Panc1 (cell line): ENCODE results near the gene IQCH. TPM values are rescaled to one million over a fixed set of nuclear protein-coding genes. Genes with fewer than 3 reads are reported as not detected.

Source experiments
- ATAC-seq: fragments of 200-7000 bp; cut with Tn5 transposase; 2 replicates; pipeline ENCODE4 v1.9.1; 2020; ENCODE audit warnings: mild to moderate bottlenecking, moderate library complexity
- BruUV-seq: library from RNA; stranded (reverse); fragments of 400-500 nt; replicated peaks from 2 replicates; lab custom pipeline; 2021; lab: Mats Ljungman, UMichigan
- CTCF ChIA-PET: fragments of 300-600 bp; sonication (Branson Sonifier 250); formaldehyde crosslinking; loops from one replicate; lab custom pipeline; 2022; ENCODE audit warnings: antibody characterized with exemption; lab: Charles Lee
- POLR2A ChIA-PET: fragments of 300-600 bp; sonication (Branson Sonifier 250); formaldehyde crosslinking; loops from one replicate; lab custom pipeline; 2022; ENCODE audit warnings: antibody characterized with exemption; lab: Charles Lee
- DNase-seq: peaks from one replicate; pipeline ENCODE4 v3.0.0-alpha.2; 2010; ENCODE audit warnings: low read depth, low spot score
- H3K27ac ChIP-seq: 2 replicates; pipeline ENCODE4 v1.5.1; 2011; ENCODE audit warnings: mild to moderate bottlenecking, low read length, inconsistent platforms
- H3K27me3 ChIP-seq: fragments of 200-500 bp; sonication (Bioruptor generic); 2 replicates; pipeline ENCODE4 v1.6.0; 2014; ENCODE audit warnings: low read length, inconsistent platforms; ENCODE audit not compliant: control insufficient read depth, insufficient read depth
- H3K36me3 ChIP-seq: fragments of 200-500 bp; sonication (Bioruptor generic); 2 replicates; pipeline ENCODE4 v1.5.1; 2014; ENCODE audit warnings: inconsistent platforms, mild to moderate bottlenecking, low read length, moderate library complexity; ENCODE audit not compliant: control insufficient read depth, insufficient read depth
- H3K4me1 ChIP-seq: 2 replicates; pipeline ENCODE4 v1.5.1; 2011; ENCODE audit warnings: inconsistent platforms, mild to moderate bottlenecking, low read length, moderate library complexity; ENCODE audit not compliant: control insufficient read depth, insufficient read depth
- H3K4me3 ChIP-seq, 2 experiments: 2 replicates each; pipeline ENCODE4 v1.5.1; 2011 to 2012; ENCODE audit warnings: low read depth in 2 of 2, low read length in 2 of 2, mild to moderate bottlenecking in 2 of 2, inconsistent platforms in 1 of 2, moderate library complexity in 1 of 2
- H3K9me3 ChIP-seq: fragments of 200-500 bp; sonication (Bioruptor generic); 2 replicates; pipeline ENCODE4 v1.5.1; 2014; ENCODE audit warnings: low read depth, mild to moderate bottlenecking, inconsistent platforms, low read length, moderate library complexity; ENCODE audit not compliant: control insufficient read depth, insufficient read depth
- POLR2AphosphoS5 ChIP-seq: IDR thresholded peaks from 2 replicates; pipeline ENCODE4 v1.6.1; 2012; ENCODE audit warnings: mild to moderate bottlenecking, low read depth, low read length, moderate library complexity
- SIN3A ChIP-seq: IDR thresholded peaks from 2 replicates; pipeline ENCODE4 v1.6.1; 2012; ENCODE audit warnings: low read depth, mild to moderate bottlenecking, low read length, moderate library complexity, borderline replicate concordance; ENCODE audit not compliant: insufficient read depth
- TCF7L2 ChIP-seq: IDR thresholded peaks from 2 replicates; pipeline ENCODE4 v1.6.1; 2011; ENCODE audit warnings: mild to moderate bottlenecking, low read depth, low read length, inconsistent platforms
- in situ Hi-C: cut with HindIII; loops from 2 replicates; pipeline ENCODE4 v1.10.0; 2016; ENCODE audit warnings: low sequenced_read_pairs, low pct_unique_long_range_greater_than_20kb
- intact Hi-C: fragments of 100-400 bp; cut with micrococcal nuclease; formaldehyde crosslinking; loops from one replicate; pipeline ENCODE4 v1.10.0; 2022; ENCODE audit not compliant: unreplicated experiment
- total RNA-seq: library from RNA; stranded (reverse); gene quantifications from one replicate; pipeline ENCODE4 v1.2.1, GENCODE V29; 2021; ENCODE audit not compliant: unreplicated experiment
- TF ChIP-seq, protein P1 (sequence below), 2 experiments: IDR thresholded peaks; 2 replicates each; pipeline ENCODE4 v1.6.1; 2011 to 2012; ENCODE audit warnings: low read depth in 2 of 2, control low read depth in 1 of 2, low read length in 1 of 2, mild to moderate bottlenecking in 1 of 2, moderate library complexity in 1 of 2; ENCODE audit not compliant: insufficient read depth in 1 of 2
- TF ChIP-seq, protein P2 (sequence below): fragments of 450-650 bp; IDR thresholded peaks from 2 replicates; pipeline ENCODE4 v1.5.1; 2017; ENCODE audit warnings: mild to moderate bottlenecking

IQCH gene
- total RNA-seq, 1 experiment from 2014 or later = 3.9 TPM

DNA sequence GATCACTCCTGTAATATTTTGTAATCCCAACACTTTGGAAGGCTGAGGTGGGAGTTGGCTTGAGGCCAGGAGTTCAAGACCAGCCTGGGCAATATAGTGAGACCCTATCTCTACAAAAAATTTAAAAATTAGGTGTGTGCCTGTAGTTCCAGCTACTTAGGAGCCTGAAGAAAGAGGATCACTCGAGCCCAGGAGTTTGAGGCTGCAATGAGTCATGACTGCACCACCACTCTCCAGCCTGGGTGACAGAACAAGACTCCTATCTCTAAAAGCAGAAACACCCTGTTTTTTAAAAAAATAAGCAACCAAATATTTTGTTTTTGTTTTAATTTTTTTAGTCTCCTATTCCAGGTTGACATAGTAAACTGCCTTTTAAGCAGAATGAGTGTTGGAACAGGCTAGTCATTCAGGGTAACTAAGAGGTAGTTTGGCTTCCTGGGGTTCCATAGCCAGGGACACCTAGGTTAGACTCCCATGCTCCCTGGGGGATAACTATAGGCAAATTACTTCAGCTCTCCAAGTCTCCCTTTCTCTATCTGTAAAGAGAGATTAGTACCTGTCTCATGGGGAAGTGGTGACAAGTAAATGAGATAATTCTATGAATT, 151.8 kb downstream of the IQCH start:
- intact Hi-C loops = no loop called here
- ChIA-PET CTCF (no interaction called here), POLR2A (no interaction called here)
- BruUV-seq = no TSS peak
- H3K27ac ChIP-seq = no peak overlapping the region
- ATAC-seq (no peak), DNase-seq (no peak)
- H3K27me3 ChIP-seq = no peaks in the 10 kb centered on the region; the same call in 1 of the 2 replicates
- in situ Hi-C loops = no loop called here
- H3K9me3 ChIP-seq = no peaks in the 10 kb centered on the region
- no peak overlapping the region for H3K4me3 ChIP-seq
- no peak for TF ChIP-seq TCF7L2
- TF ChIP-seq, protein P1, sequence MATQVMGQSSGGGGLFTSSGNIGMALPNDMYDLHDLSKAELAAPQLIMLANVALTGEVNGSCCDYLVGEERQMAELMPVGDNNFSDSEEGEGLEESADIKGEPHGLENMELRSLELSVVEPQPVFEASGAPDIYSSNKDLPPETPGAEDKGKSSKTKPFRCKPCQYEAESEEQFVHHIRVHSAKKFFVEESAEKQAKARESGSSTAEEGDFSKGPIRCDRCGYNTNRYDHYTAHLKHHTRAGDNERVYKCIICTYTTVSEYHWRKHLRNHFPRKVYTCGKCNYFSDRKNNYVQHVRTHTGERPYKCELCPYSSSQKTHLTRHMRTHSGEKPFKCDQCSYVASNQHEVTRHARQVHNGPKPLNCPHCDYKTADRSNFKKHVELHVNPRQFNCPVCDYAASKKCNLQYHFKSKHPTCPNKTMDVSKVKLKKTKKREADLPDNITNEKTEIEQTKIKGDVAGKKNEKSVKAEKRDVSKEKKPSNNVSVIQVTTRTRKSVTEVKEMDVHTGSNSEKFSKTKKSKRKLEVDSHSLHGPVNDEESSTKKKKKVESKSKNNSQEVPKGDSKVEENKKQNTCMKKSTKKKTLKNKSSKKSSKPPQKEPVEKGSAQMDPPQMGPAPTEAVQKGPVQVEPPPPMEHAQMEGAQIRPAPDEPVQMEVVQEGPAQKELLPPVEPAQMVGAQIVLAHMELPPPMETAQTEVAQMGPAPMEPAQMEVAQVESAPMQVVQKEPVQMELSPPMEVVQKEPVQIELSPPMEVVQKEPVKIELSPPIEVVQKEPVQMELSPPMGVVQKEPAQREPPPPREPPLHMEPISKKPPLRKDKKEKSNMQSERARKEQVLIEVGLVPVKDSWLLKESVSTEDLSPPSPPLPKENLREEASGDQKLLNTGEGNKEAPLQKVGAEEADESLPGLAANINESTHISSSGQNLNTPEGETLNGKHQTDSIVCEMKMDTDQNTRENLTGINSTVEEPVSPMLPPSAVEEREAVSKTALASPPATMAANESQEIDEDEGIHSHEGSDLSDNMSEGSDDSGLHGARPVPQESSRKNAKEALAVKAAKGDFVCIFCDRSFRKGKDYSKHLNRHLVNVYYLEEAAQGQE (IDR thresholded peaks at IDR 0.05; ENCODE audit: insufficient read depth in 1 of 2, low read depth in 2 of 2, low read length in 1 of 2) = no peak
- no peak for TF ChIP-seq POLR2AphosphoS5
- TF ChIP-seq SIN3A = no peak
- TF ChIP-seq, protein P2, sequence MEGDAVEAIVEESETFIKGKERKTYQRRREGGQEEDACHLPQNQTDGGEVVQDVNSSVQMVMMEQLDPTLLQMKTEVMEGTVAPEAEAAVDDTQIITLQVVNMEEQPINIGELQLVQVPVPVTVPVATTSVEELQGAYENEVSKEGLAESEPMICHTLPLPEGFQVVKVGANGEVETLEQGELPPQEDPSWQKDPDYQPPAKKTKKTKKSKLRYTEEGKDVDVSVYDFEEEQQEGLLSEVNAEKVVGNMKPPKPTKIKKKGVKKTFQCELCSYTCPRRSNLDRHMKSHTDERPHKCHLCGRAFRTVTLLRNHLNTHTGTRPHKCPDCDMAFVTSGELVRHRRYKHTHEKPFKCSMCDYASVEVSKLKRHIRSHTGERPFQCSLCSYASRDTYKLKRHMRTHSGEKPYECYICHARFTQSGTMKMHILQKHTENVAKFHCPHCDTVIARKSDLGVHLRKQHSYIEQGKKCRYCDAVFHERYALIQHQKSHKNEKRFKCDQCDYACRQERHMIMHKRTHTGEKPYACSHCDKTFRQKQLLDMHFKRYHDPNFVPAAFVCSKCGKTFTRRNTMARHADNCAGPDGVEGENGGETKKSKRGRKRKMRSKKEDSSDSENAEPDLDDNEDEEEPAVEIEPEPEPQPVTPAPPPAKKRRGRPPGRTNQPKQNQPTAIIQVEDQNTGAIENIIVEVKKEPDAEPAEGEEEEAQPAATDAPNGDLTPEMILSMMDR = no peak
- H3K36me3 ChIP-seq = no peaks in the 10 kb centered on the region
- H3K4me1 ChIP-seq = no peaks in the 10 kb centered on the region

DNA sequence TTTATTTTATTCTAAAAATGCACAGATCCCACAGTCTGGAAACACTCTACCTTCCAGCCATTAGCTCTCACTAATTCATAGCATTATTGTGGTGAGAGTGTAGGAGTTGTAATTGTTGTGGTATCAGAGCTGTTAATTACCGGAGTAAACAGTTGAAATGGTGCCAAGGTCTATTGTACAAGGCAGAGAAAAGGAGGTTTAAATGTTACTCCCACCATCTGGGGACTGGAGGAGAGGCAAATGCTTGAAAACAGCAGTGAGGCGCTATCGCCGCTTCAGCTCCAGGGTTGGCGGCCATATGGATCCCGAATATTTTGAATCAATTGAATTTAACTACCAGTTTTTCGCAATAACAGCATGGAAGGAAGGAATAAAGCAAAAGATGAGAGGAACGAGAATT, 153.2 kb downstream of the IQCH start:
- BruUV-seq = no TSS peak
- DNase-seq (no peak), ATAC-seq (no peak)
- Histone ChIP-seq H3K4me1 (no peaks in the 10 kb centered on the region), H3K4me3 (no peak overlapping the region), H3K27me3 (no peaks in the 10 kb centered on the region; the same call in 1 of the 2 replicates), H3K36me3 (no peaks in the 10 kb centered on the region), H3K27ac (no peak overlapping the region), H3K9me3 (no peaks in the 10 kb centered on the region)
- intact Hi-C loops (no loop called here), in situ Hi-C loops (no loop called here)
- ChIA-PET POLR2A (no interaction called here), CTCF (no interaction called here)
- TF ChIP-seq SIN3A (no peak), POLR2AphosphoS5 (no peak), TCF7L2 (no peak)
- TF ChIP-seq, protein P1 (IDR thresholded peaks at IDR 0.05; ENCODE audit: insufficient read depth in 1 of 2, low read depth in 2 of 2, low read length in 1 of 2) = no peak
- TF ChIP-seq, protein P2 = no peak
